Rectal smooth muscle tissue (tissue), 1 donor: ENCODE data around the gene SYT8.
A peak's percentile ranks its signal among the peaks of the same experiment; 100 is the strongest.
"Not testable (repeated sequence)": the region's sequence is repeated elsewhere in the genome, so short reads cannot be mapped to it uniquely, and the experiment has no call there.

ENCODE experiments used
- H3K27ac ChIP-seq: one replicate; pipeline ENCODE4 v1.7.0; 2013; ENCODE audit warnings: low read depth, low read length, inconsistent platforms
- H3K27me3 ChIP-seq: one replicate; pipeline ENCODE4 v1.7.0; 2013; ENCODE audit warnings: low read length; ENCODE audit not compliant: control insufficient read depth, insufficient read depth
- H3K36me3 ChIP-seq: one replicate; pipeline ENCODE4 v1.7.0; 2013; ENCODE audit warnings: low read length; ENCODE audit not compliant: control insufficient read depth, insufficient read depth
- H3K4me1 ChIP-seq: one replicate; pipeline ENCODE4 v1.7.0; 2013; ENCODE audit warnings: low read length; ENCODE audit not compliant: control insufficient read depth, insufficient read depth
- H3K4me3 ChIP-seq: one replicate; pipeline ENCODE4 v1.7.0; 2013; ENCODE audit warnings: low read length
- H3K9ac ChIP-seq: one replicate; pipeline ENCODE4 v1.7.0; 2013; ENCODE audit warnings: low read length

SYT8 gene

DNA sequence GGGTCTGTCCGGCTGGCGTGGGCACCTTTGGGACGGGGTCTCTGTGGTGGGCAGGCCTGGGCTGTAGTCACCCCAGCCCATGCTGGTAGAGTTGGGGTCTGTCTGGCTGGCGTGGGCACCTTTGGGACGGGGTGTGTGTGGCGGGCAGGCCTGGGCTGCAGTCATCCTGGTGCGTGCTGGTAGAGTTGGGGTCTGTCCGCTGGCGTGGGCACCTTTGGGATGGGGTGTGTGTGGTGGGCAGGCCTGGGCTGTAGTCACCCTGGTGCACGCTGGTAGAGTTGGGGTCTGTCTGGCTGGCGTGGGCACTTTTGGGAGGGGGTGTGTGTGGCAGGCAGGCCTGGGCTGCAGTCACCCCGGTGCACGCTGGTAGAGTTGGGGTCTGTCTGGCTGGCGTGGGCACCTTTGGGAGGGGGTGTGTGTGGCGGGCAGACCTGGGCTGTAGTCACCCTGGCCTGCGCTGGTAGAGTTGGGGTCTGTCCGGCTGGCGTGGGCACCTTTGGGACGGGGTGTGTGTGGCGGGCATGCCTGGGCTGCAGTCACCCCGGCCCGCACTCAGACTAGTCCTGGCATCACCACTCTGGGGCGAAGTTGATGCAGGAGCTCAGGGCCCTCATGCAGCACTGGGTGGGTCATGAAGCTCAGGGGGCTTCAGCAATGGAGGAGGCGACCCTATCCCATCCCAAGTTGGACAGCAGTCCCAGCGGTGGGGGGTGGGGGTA, 37.6 kb downstream of the SYT8 start:
- no peak overlapping the region for H3K27ac ChIP-seq
- H3K27me3 ChIP-seq, result peaks cover 9% of the 10 kb centered on the region
- H3K4me3 ChIP-seq, result peak overlapping the region; percentile 13
- peaks cover 8% of the 10 kb centered on the region for H3K4me1 ChIP-seq
- no peak overlapping the region for H3K9ac ChIP-seq
- no peaks in the 10 kb centered on the region for H3K36me3 ChIP-seq

DNA sequence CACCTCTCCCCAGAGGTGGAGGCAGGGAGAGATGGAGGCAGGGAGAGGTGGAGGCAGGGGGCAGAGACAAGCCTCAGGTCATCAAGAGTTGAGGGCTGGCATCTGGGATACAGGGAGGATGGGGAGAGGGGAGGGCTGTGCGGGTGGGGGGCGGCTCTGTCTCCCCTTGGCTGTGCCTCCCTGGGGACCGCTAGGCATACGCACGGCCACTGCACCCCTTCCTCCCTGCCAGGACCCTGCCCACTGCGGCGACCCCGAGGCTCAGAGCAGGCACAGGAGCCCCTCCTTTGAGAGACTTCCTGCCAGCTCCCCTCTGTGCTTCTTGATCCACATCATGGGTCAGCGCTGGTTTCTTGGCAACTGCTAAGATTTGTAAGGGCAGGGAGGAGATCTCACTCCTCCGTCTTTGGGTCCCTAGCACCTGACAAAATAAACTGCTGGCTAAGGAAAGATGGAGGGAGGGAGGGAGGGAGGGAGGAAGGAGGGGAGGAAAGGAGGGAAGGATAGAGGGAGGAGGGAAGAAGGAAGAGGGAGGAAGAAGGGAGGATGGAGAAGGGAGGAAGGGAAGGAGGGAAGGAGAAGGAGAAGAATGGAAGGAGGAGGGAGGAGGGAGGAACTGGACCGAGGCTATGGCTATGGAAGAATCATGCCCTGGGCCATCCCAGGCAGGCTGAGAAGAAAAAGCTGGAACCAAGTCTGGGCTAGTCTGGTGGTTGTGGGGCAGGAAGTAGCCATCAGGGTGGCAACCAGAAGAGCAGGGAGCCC, 38.4 kb downstream of the SYT8 start:
- Histone ChIP-seq H3K27ac (peak overlapping the region; percentile 30), H3K9ac (no peak overlapping the region), H3K4me3 (no peak overlapping the region), H3K4me1 (peaks cover 9% of the 10 kb centered on the region), H3K27me3 (peaks cover 9% of the 10 kb centered on the region), H3K36me3 (no peaks in the 10 kb centered on the region)

DNA sequence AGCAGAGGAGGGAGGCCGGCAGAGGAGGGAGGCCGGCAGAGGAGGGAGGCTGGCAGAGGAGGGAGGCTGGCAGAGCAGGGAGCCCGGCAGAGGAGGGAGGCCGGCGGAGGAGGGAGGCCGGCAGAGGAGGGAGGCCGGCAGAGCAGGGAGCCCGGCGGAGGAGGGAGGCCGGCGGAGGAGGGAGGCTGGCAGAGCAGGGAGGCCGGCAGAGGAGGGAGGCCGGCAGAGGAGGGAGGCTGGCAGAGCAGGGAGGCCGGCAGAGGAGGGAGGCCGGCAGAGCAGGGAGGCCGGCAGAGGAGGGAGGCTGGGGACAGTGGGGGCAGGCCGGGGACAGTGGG, 39.0 kb downstream of the SYT8 start:
- H3K4me1 ChIP-seq, H3K27me3 ChIP-seq, H3K4me3 ChIP-seq, H3K36me3 ChIP-seq, H3K9ac ChIP-seq: not testable (repeated sequence)
- H3K27ac ChIP-seq, result peak overlapping the region; percentile 30

DNA sequence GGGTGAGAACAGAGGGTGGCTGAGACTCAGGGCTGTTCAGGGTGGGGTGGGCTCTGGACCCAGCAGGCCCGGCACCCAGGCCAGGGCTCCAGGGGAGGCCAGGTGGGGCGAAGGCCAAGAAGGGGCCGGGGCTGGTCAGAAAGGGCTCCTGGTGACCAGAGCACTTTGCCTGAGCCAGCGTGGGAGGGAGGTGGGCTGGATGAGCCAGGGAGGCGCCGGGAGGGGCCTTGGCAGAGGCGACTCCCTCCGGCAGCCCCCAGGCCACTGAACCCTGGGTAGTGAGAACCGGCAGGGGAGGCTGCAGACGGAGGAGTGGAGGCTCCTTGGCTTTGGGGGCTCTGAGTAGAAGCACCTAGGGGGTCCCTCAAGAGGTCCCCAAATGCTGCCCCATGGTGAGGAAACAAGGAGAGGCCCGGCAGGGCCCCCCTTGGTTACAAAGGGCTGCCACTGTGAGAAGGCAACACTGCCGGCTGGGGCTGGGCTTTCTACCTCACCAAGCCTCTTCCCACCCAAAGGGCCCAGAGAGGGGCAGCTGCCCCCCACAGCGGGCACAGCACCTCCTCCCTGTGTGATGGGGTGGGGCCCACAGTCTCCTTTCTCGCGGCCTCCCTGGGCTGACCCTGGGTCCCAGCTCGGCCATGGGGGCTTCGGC, 39.8 kb downstream of the SYT8 start:
- not testable (repeated sequence) for H3K4me3 ChIP-seq, H3K9ac ChIP-seq, H3K4me1 ChIP-seq, H3K36me3 ChIP-seq, H3K27me3 ChIP-seq
- H3K27ac ChIP-seq, result peak overlapping the region; percentile 8

DNA sequence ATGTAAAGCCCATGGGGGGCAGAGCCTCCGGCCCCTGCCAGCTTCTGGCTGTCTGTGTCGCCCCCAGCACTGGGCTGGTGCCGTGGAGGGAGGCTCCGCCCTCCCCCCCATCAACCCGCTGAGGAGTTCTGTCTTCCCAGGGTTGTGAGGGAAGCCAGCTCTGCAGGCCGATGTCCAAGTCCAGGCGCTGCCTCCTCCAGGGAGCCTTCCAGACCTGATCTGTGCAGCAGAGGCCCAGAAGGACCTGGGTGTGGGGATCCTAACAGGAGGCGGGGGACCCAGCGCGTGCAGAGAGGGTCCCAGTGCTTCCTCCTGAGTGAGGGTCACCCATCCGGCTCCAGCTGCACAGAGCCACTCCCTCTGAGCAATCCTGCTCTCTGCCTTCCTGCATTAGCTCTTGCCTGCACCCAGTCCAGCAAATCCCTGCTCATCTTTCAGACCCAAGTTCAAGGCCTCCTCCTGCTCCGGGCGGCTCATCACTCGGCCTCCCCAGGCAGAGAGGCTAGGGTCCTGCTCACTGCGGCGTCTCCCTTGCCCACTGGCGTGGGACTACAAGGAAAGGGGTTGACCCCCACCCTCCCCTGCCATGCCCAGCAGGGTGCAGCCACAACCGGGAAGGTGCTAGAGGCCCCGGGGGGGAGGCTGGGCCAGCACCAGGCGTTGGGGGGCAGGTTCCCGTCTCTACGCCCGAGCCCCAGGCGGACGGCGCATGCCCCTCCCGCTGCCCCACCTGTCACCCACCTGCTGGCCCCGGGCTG, 40.5 kb downstream of the SYT8 start:
- H3K36me3 ChIP-seq, result no peaks in the 10 kb centered on the region
- H3K27ac ChIP-seq, result no peak overlapping the region
- no peak overlapping the region for H3K4me3 ChIP-seq
- H3K9ac ChIP-seq, result no peak overlapping the region
- H3K27me3 ChIP-seq, result peaks cover 8% of the 10 kb centered on the region
- peaks cover 9% of the 10 kb centered on the region for H3K4me1 ChIP-seq

DNA sequence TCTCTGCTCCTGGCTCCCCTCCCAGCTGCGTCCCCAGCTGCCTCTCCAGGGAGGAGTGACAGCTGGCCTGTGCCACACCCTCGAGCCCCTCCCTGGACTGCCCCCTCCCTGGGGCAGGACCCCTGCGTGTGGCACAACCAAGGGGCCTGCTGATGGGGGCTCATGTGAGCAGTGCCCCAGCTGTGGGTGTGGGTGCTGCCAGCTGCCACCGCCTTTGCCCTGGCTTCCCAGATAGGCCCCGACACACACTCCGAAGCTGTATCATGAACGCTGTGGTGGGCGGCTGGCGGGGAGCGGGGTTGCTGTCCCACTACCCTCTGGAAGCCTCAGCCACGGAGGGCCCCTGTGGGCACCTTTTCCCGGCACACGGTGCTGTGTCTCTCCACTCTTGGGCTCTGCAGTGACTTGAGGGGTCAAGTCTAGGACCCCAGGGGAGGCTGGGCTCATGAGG, 41.1 kb downstream of the SYT8 start:
- H3K36me3 ChIP-seq, result not testable (repeated sequence)

DNA sequence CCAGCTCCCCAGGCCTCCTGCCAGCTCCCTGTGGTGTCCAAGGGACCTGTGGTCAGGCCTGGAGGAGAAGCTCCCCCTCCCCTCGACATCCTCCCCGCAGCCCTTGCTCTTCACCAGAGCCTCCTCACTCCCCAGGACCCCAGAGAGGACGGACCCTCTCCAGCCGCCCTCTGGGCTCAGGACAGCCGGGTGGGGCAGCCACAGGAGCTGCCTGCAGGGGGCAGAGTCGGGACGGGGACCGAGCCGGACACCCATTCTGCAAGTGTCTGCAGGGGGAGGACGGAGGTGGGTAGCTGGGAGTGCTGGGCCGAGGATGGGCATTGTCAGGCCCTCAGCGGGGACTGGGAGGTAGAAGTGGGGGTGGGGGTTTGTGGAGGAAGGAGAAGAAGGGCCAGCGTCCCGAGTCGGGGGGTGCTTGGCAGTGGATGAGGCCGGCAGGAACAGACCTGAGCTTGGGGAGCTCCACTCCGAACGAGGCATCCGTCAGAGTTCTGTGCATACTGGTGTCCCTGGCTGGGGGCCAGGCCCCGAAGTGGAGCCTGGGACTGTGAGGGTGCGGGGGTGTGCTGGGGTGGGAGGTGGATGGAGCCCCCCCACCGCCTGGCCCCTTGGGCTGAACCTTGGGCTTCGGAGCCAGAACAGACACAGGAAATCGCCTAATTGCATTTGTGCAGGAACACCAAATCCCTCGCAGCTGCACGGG, 41.7 kb downstream of the SYT8 start:
- Histone ChIP-seq H3K9ac (no peak overlapping the region), H3K4me3 (peak overlapping the region; percentile 46), H3K27ac (peak overlapping the region; percentile 15)

More for the DNA sequence above, 41.1 kb downstream of the SYT8 start:
- not testable (repeated sequence) for H3K27me3 ChIP-seq, H3K9ac ChIP-seq, H3K4me3 ChIP-seq
- Histone ChIP-seq H3K4me1 (peaks cover 12% of the 10 kb centered on the region), H3K27ac (peak overlapping the region; percentile 15)

DNA sequence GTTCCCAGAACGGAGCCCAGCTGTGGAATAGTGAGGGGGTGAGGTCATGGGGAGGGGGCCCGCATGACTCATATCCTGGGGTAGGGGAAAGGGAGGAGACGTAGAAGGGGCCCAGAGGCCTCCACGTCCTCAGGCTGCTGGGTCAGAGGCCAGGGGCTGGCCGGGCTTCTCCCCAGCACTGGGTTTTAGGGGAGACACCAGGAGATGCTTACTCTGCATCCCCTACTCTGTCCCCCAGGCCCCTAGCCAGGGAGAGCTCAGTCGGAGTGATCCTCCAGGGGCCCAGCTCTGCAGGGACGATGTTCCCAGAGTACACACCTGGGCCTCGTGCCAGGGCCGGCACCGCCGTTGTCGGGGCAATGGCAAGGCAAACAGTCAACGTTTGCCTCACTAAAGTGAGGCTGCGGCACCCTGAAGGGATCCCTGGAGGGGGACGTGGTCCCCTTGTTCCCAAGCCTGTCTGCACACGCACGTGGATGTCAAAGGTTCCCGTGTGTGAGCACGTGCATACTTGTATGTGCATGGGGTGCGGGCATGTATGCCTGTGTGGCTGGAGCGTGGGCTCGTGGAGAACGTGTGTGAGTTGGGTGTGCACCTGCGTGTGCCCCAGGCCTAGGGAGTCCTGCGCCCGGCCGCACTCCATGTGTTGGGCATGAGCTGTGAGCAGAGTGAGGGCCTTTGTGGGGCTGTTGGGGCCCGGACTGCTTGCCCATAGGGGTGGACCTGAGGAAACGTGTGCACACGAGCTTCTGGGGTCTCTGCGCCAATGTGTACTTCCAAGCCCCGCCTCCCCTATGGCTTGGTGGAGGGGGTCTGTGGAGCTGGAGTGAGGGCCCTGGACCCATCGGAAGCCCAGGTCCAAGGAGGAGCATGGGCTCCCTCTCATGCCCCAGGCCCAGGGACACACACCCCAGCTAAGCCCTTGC, 42.7 kb downstream of the SYT8 start:
- H3K4me3 ChIP-seq, result no peak overlapping the region
- H3K9ac ChIP-seq, result no peak overlapping the region
- peak overlapping the region; percentile 71 for H3K27ac ChIP-seq
- peaks cover 4% of the 10 kb centered on the region for H3K27me3 ChIP-seq
- peaks cover 15% of the 10 kb centered on the region for H3K4me1 ChIP-seq
- H3K36me3 ChIP-seq, result no peaks in the 10 kb centered on the region

More for the DNA sequence above, 41.7 kb downstream of the SYT8 start:
- Histone ChIP-seq H3K36me3 (no peaks in the 10 kb centered on the region), H3K4me1 (peaks cover 15% of the 10 kb centered on the region), H3K27me3 (peaks cover 4% of the 10 kb centered on the region)

DNA sequence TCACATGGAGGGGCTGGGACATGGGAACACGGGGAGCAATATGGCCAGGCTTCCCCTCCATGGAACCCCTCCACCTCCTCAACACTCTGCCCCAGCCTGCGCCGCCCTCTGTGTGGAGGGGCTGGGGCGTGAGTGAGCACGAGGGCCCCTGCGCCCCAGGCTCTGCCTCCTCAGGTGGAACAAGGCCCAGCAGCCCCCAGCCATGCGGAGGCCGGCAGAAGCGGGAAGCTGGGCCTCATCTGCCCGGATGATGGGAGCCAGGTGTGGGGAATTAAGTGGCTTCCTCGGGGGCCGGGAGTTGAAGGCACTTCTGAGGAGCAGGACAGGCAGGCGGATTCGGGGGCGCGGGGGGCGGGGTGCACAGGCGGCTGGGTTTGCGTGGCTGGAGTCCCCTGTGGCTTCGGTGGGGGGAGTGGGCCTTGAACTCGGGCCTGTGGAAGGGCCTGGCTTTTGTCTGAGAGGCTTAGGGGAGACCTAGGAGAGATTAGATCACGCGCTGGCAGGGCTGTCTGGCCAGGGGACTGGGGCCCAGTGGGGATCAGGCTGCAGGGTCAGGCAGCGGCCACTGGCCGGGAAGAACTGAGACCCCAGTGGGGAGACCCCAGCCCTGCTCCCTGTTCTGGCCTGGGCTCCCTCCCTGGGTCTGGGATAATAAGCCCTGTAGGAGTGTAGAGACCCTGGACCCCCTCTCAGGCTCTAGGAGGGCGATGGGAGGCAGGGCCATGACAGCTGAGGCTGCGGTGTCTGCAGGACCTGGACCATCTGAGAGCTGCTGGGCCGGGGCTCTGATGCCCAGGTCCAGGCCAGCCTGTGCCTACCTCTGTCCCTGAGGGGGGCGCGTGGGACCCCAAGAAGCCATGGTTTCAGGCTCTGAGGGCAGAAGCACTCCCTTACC, 43.6 kb downstream of the SYT8 start:
- H3K36me3 ChIP-seq, result peaks cover under 1% of the 10 kb centered on the region
- H3K4me3 ChIP-seq, result no peak overlapping the region
- H3K27me3 ChIP-seq, result peaks cover 4% of the 10 kb centered on the region
- H3K27ac ChIP-seq, result peak overlapping the region; percentile 71
- no peak overlapping the region for H3K9ac ChIP-seq
- peaks cover 15% of the 10 kb centered on the region for H3K4me1 ChIP-seq

DNA sequence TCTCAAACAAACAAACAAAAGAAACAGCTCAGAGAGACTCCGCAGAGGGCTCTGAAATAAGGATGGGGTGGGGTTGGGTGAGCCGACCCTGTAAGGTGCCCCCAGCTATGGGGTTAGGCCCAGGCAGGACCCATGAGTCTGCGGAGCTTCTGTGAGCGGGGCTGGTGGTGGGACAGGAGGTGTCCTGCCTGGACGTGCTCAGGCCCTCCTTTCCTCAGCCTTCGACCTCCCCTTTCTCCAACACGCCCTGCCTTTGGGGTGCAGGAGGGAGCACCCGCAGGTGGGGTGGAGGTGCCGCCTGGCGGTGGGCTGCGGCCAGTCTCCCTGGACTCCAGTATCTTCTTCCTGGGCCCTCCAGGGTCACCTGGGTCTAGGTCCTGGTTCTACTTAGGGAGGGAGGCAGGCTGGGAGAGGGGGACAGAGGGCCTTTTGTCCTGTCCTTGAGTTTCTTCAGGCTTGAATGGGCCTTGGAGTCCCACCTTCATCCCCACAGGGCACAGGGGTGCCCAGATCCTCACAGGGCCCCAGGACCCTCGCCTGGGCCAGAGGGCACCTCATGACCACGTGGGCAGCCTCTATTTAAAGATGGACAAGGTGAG, 44.7 kb downstream of the SYT8 start:
- Histone ChIP-seq H3K27me3 (peaks cover 4% of the 10 kb centered on the region), H3K36me3 (peaks cover 4% of the 10 kb centered on the region), H3K4me3 (no peak overlapping the region), H3K9ac (no peak overlapping the region), H3K4me1 (peaks cover 15% of the 10 kb centered on the region), H3K27ac (peak overlapping the region; percentile 22)
